Measurements from ENCODE around the gene PLB1. TPM values are rescaled to one million over a fixed set of nuclear protein-coding genes. Genes with fewer than 3 reads are reported as not detected.
A peak's percentile ranks its signal among the peaks of the same experiment; 100 is the strongest.

Gene PLB1
- total and polyA plus RNA-seq, 9 of the 15 experiments (the other 6 are each of a cell fraction or from before 2014, with no cell fraction given): 0.01 to 0.09 (median 0.07) TPM; not detected in 2

GRCh38 chr2:28676152-28676835 lies 180.4 kb downstream of the PLB1 start:
- in situ Hi-C loops (cut with MboI): no loop called here
- Histone ChIP-seq H3K4me2 (ENCODE audit: insufficient read depth, low read length) (no peak overlapping the region), H3K9me3 (replicated peaks; ENCODE audit: control insufficient read depth, insufficient read depth, low read depth, low read length) (no peaks in the 10 kb centered on the region), H3K9me1 (ENCODE audit: control insufficient read depth, insufficient read depth, low read length) (no peaks in the 10 kb centered on the region), H3K36me3 (ENCODE audit: control insufficient read depth, insufficient read depth, low read length) (no peaks in the 10 kb centered on the region), H3K9ac (ENCODE audit: insufficient read depth in 1 of 2, low read depth in 2 of 2, low read length in 2 of 2) (no peak overlapping the region), H3K4me1 (replicated peaks in 1 of 2; ENCODE audit: control insufficient read depth in 2 of 2, insufficient read depth in 2 of 2, low read length in 2 of 2) (no peaks in the 10 kb centered on the region), H3K27me3 (ENCODE audit: control insufficient read depth in 2 of 2, insufficient read depth in 2 of 2, low read length in 2 of 2) (no peaks in the 10 kb centered on the region), H2AFZ (ENCODE audit: low read depth, low read length) (peak overlapping the region; percentile 14; the same call in 1 of the 2 replicates), H3K27ac (ENCODE audit: extremely low read depth, low read depth, low read length) (no peak overlapping the region), H3K4me3 (no peak overlapping the region), H3K79me2 (ENCODE audit: control insufficient read depth, insufficient read depth, low read length) (no peaks in the 10 kb centered on the region), H4K20me1 (replicated peaks; ENCODE audit: control insufficient read depth, insufficient read depth, low read length) (no peaks in the 10 kb centered on the region)
- no peak for DNase-seq (ENCODE audit: extremely low read depth in 1 of 4, low spot score in 3 of 4)
- ChIA-PET CTCF (ENCODE audit: low intra/inter-chr PET ratio) (no interaction called here), POLR2A (interaction anchor here (0.9 to 1.6 kb wide), 2 partner anchors 10 to 13 kb away, joined by 3 read pairs; no protein-coding TSS in a partner anchor)
- no peak for TF ChIP-seq ZSCAN29 (IDR thresholded peaks at IDR 0.05)
- TF ChIP-seq, protein P1, sequence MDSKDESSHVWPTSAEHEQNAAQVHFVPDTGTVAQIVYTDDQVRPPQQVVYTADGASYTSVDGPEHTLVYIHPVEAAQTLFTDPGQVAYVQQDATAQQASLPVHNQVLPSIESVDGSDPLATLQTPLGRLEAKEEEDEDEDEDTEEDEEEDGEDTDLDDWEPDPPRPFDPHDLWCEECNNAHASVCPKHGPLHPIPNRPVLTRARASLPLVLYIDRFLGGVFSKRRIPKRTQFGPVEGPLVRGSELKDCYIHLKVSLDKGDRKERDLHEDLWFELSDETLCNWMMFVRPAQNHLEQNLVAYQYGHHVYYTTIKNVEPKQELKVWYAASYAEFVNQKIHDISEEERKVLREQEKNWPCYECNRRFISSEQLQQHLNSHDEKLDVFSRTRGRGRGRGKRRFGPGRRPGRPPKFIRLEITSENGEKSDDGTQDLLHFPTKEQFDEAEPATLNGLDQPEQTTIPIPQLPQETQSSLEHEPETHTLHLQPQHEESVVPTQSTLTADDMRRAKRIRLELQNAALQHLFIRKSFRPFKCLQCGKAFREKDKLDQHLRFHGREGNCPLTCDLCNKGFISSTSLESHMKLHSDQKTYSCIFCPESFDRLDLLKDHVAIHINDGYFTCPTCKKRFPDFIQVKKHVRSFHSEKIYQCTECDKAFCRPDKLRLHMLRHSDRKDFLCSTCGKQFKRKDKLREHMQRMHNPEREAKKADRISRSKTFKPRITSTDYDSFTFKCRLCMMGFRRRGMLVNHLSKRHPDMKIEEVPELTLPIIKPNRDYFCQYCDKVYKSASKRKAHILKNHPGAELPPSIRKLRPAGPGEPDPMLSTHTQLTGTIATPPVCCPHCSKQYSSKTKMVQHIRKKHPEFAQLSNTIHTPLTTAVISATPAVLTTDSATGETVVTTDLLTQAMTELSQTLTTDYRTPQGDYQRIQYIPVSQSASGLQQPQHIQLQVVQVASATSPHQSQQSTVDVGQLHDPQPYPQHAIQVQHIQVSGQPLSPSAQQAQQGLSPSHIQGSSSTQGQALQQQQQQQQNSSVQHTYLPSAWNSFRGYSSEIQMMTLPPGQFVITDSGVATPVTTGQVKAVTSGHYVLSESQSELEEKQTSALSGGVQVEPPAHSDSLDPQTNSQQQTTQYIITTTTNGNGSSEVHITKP (IDR thresholded peaks at IDR 0.05; ENCODE audit: partially characterized antibody): no peak
- no peak for TF ChIP-seq CHD2 (IDR thresholded peaks at IDR 0.05; ENCODE audit: low read depth, low read length)
- no peak for TF ChIP-seq LEF1 (IDR thresholded peaks at IDR 0.05)
- no peak for TF ChIP-seq GTF3C2 (IDR thresholded peaks at IDR 0.05; ENCODE audit: borderline replicate concordance, extremely low read depth, insufficient read length)
- no peak for FAIRE-seq
- 0% methylated on average over 2 of the region's 5 CpGs for WGBS (ENCODE audit: insufficient coverage, low coverage, missing lambda C conversion rate)
- no peak for ATAC-seq
- BruUV-seq (replicated peaks): no TSS peak
- intact Hi-C loops (cut with micrococcal nuclease): no loop called here

Measured in K562 (cell line).